A549 treated with CORT108297 at 1 μM for 4 hours (cell line): ENCODE measurements around the gene WIPI1. TPM values are rescaled to one million over a fixed set of nuclear protein-coding genes. Genes with fewer than 3 reads are reported as not detected.

Experiments
- total RNA-seq: library from RNA; stranded (reverse); fragments of 200-300 nt; extraction: Qiagen RNA extraction; gene quantifications from 5 replicates; pipeline ENCODE4 v1.2.3, GENCODE V29; 2022

Gene WIPI1, protein sequence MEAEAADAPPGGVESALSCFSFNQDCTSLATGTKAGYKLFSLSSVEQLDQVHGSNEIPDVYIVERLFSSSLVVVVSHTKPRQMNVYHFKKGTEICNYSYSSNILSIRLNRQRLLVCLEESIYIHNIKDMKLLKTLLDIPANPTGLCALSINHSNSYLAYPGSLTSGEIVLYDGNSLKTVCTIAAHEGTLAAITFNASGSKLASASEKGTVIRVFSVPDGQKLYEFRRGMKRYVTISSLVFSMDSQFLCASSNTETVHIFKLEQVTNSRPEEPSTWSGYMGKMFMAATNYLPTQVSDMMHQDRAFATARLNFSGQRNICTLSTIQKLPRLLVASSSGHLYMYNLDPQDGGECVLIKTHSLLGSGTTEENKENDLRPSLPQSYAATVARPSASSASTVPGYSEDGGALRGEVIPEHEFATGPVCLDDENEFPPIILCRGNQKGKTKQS
- total RNA-seq = 6.8 to 10.4 TPM (median 9.3 TPM) in 5 replicates

DNA sequence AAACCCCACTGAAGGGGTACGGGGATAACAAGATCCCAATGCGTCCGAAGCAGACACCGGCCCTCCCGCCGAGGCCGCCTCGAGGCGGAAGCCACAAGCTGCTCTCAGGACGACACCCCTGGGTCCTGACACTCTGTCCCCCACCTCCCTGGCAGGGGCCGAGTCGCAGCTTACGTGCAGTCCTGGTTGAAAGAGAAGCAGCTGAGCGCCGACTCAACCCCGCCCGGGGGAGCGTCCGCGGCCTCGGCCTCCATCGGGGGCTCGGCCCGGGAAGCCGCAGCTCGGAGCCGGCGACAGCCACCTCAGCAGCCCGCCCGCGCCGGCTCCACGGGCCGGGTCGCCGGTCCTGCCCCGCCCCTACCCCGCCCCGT, at the start of gene WIPI1:
Gene WIPI1 (minus strand): TSS at position 329 of the 371 bp plus-strand sequence. CDS start 75 bp downstream, at position 254.

Other genes with a start within 250 kb of the WIPI1 start
- gene AMZ2, start 209.5 kb downstream of the WIPI1 start, total RNA-seq = 106 to 129 TPM (median 110 TPM) in 5 replicates
- 0.31 to 0.62 TPM (median 0.51 TPM) in 5 replicates for gene SLC16A6, start 166.4 kb downstream of the WIPI1 start, total RNA-seq
- 1.1 to 2.5 TPM (median 1.6 TPM) in 5 replicates for gene ARSG, start 166.0 kb downstream of the WIPI1 start, total RNA-seq
- gene PRKAR1A, start 54.9 kb upstream of the WIPI1 start, total RNA-seq = 123 to 181 TPM (median 164 TPM) in 5 replicates
- 0.04 to 0.18 TPM (median 0.10 TPM) in 3 of 5 replicates, not detected in the others for gene FAM20A, start 143.9 kb upstream of the WIPI1 start, total RNA-seq